Measurements from ENCODE around the gene UNC45B. TPM values are rescaled to one million over a fixed set of nuclear protein-coding genes. Genes with fewer than 3 reads are reported as not detected.

The UNC45B gene
- total and polyA plus RNA-seq, 2 of the 13 experiments (the other 11 are each of a cell fraction or from before 2014, with no cell fraction given) = 0.01 TPM; not detected in 1

DNA sequence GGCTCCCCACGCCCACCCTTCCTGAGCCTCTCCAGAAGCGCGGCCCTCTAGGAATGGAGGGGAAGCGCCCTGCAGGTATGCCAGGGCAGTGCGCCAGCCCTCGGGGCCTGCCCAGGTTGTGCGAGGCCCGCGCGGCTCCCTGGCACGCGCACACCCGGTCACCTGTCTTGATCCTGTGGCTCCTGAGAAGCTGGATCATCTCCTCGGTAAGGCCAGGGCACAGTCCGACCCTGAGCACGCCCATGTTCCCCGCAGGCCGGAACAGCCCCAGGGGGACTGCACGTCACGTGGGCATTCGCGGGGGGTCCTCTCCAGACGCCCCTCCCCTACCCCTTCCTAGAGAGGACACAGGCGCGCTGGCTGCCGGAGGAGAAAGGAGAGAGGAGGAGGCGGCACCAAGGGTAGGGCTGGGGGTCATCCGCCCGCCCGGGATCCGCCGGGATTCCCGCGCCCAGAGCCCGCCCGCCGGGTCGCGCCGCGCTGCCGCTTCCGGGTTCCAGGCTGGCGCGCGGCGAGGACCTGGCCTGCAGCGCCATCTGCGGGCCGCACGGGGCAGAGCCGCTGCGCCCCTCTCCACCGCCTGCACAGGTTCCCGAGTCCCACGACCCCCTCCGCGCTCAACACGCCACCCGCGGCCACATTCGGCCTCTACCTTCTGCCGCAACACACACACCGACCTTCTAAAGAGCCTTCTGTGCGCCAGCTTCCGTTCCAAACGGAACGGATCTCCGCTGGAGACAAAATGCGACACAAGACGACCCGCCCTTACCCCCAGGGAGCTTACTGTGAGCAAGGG lies 28.0 kb upstream of the UNC45B start, which contains the start of gene RAD51D (continued):
- TF ChIP-seq, protein P1, sequence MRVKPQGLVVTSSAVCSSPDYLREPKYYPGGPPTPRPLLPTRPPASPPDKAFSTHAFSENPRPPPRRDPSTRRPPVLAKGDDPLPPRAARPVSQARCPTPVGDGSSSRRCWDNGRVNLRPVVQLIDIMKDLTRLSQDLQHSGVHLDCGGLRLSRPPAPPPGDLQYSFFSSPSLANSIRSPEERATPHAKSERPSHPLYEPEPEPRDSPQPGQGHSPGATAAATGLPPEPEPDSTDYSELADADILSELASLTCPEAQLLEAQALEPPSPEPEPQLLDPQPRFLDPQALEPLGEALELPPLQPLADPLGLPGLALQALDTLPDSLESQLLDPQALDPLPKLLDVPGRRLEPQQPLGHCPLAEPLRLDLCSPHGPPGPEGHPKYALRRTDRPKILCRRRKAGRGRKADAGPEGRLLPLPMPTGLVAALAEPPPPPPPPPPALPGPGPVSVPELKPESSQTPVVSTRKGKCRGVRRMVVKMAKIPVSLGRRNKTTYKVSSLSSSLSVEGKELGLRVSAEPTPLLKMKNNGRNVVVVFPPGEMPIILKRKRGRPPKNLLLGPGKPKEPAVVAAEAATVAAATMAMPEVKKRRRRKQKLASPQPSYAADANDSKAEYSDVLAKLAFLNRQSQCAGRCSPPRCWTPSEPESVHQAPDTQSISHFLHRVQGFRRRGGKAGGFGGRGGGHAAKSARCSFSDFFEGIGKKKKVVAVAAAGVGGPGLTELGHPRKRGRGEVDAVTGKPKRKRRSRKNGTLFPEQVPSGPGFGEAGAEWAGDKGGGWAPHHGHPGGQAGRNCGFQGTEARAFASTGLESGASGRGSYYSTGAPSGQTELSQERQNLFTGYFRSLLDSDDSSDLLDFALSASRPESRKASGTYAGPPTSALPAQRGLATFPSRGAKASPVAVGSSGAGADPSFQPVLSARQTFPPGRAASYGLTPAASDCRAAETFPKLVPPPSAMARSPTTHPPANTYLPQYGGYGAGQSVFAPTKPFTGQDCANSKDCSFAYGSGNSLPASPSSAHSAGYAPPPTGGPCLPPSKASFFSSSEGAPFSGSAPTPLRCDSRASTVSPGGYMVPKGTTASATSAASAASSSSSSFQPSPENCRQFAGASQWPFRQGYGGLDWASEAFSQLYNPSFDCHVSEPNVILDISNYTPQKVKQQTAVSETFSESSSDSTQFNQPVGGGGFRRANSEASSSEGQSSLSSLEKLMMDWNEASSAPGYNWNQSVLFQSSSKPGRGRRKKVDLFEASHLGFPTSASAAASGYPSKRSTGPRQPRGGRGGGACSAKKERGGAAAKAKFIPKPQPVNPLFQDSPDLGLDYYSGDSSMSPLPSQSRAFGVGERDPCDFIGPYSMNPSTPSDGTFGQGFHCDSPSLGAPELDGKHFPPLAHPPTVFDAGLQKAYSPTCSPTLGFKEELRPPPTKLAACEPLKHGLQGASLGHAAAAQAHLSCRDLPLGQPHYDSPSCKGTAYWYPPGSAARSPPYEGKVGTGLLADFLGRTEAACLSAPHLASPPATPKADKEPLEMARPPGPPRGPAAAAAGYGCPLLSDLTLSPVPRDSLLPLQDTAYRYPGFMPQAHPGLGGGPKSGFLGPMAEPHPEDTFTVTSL (CRISPR knock-in tag; IDR thresholded peaks at IDR 0.05; ENCODE audit: borderline replicate concordance) = no peak
- TF ChIP-seq, protein P2, sequence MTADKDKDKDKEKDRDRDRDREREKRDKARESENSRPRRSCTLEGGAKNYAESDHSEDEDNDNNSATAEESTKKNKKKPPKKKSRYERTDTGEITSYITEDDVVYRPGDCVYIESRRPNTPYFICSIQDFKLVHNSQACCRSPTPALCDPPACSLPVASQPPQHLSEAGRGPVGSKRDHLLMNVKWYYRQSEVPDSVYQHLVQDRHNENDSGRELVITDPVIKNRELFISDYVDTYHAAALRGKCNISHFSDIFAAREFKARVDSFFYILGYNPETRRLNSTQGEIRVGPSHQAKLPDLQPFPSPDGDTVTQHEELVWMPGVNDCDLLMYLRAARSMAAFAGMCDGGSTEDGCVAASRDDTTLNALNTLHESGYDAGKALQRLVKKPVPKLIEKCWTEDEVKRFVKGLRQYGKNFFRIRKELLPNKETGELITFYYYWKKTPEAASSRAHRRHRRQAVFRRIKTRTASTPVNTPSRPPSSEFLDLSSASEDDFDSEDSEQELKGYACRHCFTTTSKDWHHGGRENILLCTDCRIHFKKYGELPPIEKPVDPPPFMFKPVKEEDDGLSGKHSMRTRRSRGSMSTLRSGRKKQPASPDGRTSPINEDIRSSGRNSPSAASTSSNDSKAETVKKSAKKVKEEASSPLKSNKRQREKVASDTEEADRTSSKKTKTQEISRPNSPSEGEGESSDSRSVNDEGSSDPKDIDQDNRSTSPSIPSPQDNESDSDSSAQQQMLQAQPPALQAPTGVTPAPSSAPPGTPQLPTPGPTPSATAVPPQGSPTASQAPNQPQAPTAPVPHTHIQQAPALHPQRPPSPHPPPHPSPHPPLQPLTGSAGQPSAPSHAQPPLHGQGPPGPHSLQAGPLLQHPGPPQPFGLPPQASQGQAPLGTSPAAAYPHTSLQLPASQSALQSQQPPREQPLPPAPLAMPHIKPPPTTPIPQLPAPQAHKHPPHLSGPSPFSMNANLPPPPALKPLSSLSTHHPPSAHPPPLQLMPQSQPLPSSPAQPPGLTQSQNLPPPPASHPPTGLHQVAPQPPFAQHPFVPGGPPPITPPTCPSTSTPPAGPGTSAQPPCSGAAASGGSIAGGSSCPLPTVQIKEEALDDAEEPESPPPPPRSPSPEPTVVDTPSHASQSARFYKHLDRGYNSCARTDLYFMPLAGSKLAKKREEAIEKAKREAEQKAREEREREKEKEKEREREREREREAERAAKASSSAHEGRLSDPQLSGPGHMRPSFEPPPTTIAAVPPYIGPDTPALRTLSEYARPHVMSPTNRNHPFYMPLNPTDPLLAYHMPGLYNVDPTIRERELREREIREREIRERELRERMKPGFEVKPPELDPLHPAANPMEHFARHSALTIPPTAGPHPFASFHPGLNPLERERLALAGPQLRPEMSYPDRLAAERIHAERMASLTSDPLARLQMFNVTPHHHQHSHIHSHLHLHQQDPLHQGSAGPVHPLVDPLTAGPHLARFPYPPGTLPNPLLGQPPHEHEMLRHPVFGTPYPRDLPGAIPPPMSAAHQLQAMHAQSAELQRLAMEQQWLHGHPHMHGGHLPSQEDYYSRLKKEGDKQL (CRISPR knock-in tag; IDR thresholded peaks at IDR 0.05; ENCODE audit: low read depth) = no peak
- TF ChIP-seq MTF1 (CRISPR knock-in tag; IDR thresholded peaks at IDR 0.05) = no peak
- TF ChIP-seq POLR2A (IDR thresholded peaks at IDR 0.05; ENCODE audit: insufficient read depth in 1 of 2, low read depth in 2 of 2, low read length in 2 of 2) = peak in 1 of 2 experiments; percentile 61; a peak in 3 of 4 replicates
- TF ChIP-seq, protein P3, sequence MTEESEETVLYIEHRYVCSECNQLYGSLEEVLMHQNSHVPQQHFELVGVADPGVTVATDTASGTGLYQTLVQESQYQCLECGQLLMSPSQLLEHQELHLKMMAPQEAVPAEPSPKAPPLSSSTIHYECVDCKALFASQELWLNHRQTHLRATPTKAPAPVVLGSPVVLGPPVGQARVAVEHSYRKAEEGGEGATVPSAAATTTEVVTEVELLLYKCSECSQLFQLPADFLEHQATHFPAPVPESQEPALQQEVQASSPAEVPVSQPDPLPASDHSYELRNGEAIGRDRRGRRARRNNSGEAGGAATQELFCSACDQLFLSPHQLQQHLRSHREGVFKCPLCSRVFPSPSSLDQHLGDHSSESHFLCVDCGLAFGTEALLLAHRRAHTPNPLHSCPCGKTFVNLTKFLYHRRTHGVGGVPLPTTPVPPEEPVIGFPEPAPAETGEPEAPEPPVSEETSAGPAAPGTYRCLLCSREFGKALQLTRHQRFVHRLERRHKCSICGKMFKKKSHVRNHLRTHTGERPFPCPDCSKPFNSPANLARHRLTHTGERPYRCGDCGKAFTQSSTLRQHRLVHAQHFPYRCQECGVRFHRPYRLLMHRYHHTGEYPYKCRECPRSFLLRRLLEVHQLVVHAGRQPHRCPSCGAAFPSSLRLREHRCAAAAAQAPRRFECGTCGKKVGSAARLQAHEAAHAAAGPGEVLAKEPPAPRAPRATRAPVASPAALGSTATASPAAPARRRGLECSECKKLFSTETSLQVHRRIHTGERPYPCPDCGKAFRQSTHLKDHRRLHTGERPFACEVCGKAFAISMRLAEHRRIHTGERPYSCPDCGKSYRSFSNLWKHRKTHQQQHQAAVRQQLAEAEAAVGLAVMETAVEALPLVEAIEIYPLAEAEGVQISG (CRISPR knock-in tag; IDR thresholded peaks at IDR 0.05) = peak; percentile 82
- TF ChIP-seq TBX3 (IDR thresholded peaks at IDR 0.05; ENCODE audit: borderline replicate concordance) = no peak
- no peak for TF ChIP-seq EZH2 (conservative IDR thresholded peaks at IDR 0.05; ENCODE audit: low read depth, low read length)
- no peak for TF ChIP-seq RXRB (CRISPR knock-in tag; IDR thresholded peaks at IDR 0.05; ENCODE audit: borderline replicate concordance)
- peak; percentile 83 for TF ChIP-seq ELF1 (CRISPR knock-in tag; IDR thresholded peaks at IDR 0.05)
- peak; percentile 83 for TF ChIP-seq PHF8 (CRISPR knock-in tag; IDR thresholded peaks at IDR 0.05)
- TF ChIP-seq SMAD1 (CRISPR knock-in tag; IDR thresholded peaks at IDR 0.05; ENCODE audit: borderline replicate concordance, low read depth) = peak; percentile 51; the same call in 1 of the 2 replicates
- 0 out of 2 replicates have a peak, but pooled peaks have one; percentile 40 for TF ChIP-seq KLF13 (CRISPR knock-in tag; IDR thresholded peaks at IDR 0.05)
- no peak for TF ChIP-seq ZNF101 (CRISPR knock-in tag; IDR thresholded peaks at IDR 0.05; ENCODE audit: borderline replicate concordance, low read depth)
- TF ChIP-seq ZNF546 (CRISPR knock-in tag; conservative IDR thresholded peaks at IDR 0.05) = 0 out of 2 replicates have a peak, but pooled peaks have one; percentile 68
- 0 out of 2 replicates have a peak, but pooled peaks have one; percentile 19 for TF ChIP-seq ZNF564 (CRISPR knock-in tag; IDR thresholded peaks at IDR 0.05)
